ENCODE results near the gene UTS2R.
"Not testable (repeated sequence)": the region's sequence is repeated elsewhere in the genome, so short reads cannot be mapped to it uniquely, and the experiment has no call there.

The UTS2R gene

DNA sequence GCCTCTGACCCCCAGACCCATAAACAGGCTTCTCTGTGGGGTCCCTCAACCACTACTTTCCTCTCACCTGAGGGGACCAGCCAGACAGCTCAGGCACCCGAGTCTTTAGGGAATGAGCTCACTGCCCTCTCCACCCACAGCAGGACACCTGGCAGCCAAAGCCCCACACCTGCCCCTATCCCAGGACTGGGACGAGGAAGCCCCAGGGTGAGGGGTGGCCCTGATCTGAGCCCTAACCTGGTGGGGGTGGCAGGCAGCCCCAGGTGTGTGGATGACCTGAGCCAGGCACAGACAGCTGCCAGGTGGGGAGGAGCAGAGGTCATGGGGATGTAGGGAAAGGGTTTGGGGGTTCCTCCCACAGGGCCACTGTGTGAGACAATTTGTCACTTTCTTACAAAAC, 14.2 kb upstream of the UTS2R start:
- Histone ChIP-seq H3K36me3 (ENCODE audit: insufficient read depth, low read length) (peaks cover 11% of the 10 kb centered on the region), H3K79me2 (ENCODE audit: insufficient read depth, low read length) (peaks cover 18% of the 10 kb centered on the region), H3K27me3 (ENCODE audit: insufficient read depth, low read length, poor library complexity) (no peaks in the 10 kb centered on the region), H2AFZ (ENCODE audit: low read depth, low read length) (0 out of 2 replicates have a peak overlapping the region, but pooled peaks have one; percentile 15), H3K9me3 (ENCODE audit: insufficient read depth, low read length, severe bottlenecking) (no peaks in the 10 kb centered on the region), H3K27ac (ENCODE audit: low read length) (peak overlapping the region; percentile 78), H4K20me1 (ENCODE audit: insufficient read depth, low read length) (peaks cover 9% of the 10 kb centered on the region), H3K9ac (ENCODE audit: low read depth, low read length) (peak overlapping the region; percentile 14; the same call in 1 of the 2 replicates), H3K4me2 (ENCODE audit: insufficient read depth, low read length) (no peak overlapping the region), H3K4me1 (ENCODE audit: insufficient read depth, low read length) (peaks cover 44% of the 10 kb centered on the region), H3K4me3 (ENCODE audit: low read depth in 1 of 2, low read length in 2 of 2) (no peak overlapping the region)
- no peak for ATAC-seq (ENCODE audit: insufficient read depth, low read depth)
- no peak for DNase-seq
- TF ChIP-seq EZH2 (IDR thresholded peaks at IDR 0.05; ENCODE audit: borderline replicate concordance, low read depth, low read length, severe bottlenecking) = no peak
- TF ChIP-seq, protein P1, sequence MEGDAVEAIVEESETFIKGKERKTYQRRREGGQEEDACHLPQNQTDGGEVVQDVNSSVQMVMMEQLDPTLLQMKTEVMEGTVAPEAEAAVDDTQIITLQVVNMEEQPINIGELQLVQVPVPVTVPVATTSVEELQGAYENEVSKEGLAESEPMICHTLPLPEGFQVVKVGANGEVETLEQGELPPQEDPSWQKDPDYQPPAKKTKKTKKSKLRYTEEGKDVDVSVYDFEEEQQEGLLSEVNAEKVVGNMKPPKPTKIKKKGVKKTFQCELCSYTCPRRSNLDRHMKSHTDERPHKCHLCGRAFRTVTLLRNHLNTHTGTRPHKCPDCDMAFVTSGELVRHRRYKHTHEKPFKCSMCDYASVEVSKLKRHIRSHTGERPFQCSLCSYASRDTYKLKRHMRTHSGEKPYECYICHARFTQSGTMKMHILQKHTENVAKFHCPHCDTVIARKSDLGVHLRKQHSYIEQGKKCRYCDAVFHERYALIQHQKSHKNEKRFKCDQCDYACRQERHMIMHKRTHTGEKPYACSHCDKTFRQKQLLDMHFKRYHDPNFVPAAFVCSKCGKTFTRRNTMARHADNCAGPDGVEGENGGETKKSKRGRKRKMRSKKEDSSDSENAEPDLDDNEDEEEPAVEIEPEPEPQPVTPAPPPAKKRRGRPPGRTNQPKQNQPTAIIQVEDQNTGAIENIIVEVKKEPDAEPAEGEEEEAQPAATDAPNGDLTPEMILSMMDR (IDR thresholded peaks at IDR 0.05; ENCODE audit: borderline replicate concordance, extremely low read depth, low read length, poor library complexity, severe bottlenecking) = no peak

GRCh38 chr17:82358465-82359350, 12.9 kb upstream of the UTS2R start, which contains the start of gene TEX19:
TEX19 (plus strand) TSS chr17:82359247; CDS start chr17:82362151, 2,904 bp downstream.
- peak within 1 kb of the TSS; percentile 55 for H2AFZ ChIP-seq (ENCODE audit: low read depth, low read length)
- H3K4me2 ChIP-seq (ENCODE audit: insufficient read depth, low read length) = peak within 1 kb of the TSS; percentile 63
- peak within 1 kb of the TSS; percentile 2 to 56; a peak in 3 of 4 replicates for H3K4me3 ChIP-seq (ENCODE audit: low read depth in 1 of 2, low read length in 2 of 2)
- peak within 1 kb of the TSS; percentile 55 for H3K9ac ChIP-seq (ENCODE audit: low read depth, low read length)
- DNase-seq = peak; percentile 94
- H3K9me3 ChIP-seq (ENCODE audit: insufficient read depth, low read length, severe bottlenecking) = no peaks in the 10 kb centered on the region
- H3K27me3 ChIP-seq (ENCODE audit: insufficient read depth, low read length, poor library complexity) = no peaks in the 10 kb centered on the region
- peaks cover 26% of the 10 kb centered on the region for H3K79me2 ChIP-seq (ENCODE audit: insufficient read depth, low read length)
- H3K27ac ChIP-seq (ENCODE audit: low read length) = peak within 1 kb of the TSS; percentile 78
- peaks cover 53% of the 10 kb centered on the region for H3K4me1 ChIP-seq (ENCODE audit: insufficient read depth, low read length)
- peak; percentile 92 for ATAC-seq (ENCODE audit: insufficient read depth, low read depth)
- no peak for TF ChIP-seq EZH2 (IDR thresholded peaks at IDR 0.05; ENCODE audit: borderline replicate concordance, low read depth, low read length, severe bottlenecking)
- TF ChIP-seq, protein P1 (IDR thresholded peaks at IDR 0.05; ENCODE audit: borderline replicate concordance, extremely low read depth, low read length, poor library complexity, severe bottlenecking) = peak; percentile 52
- H3K36me3 ChIP-seq (ENCODE audit: insufficient read depth, low read length) = peaks cover 22% of the 10 kb centered on the region
- H4K20me1 ChIP-seq (ENCODE audit: insufficient read depth, low read length) = peaks cover 20% of the 10 kb centered on the region

DNA sequence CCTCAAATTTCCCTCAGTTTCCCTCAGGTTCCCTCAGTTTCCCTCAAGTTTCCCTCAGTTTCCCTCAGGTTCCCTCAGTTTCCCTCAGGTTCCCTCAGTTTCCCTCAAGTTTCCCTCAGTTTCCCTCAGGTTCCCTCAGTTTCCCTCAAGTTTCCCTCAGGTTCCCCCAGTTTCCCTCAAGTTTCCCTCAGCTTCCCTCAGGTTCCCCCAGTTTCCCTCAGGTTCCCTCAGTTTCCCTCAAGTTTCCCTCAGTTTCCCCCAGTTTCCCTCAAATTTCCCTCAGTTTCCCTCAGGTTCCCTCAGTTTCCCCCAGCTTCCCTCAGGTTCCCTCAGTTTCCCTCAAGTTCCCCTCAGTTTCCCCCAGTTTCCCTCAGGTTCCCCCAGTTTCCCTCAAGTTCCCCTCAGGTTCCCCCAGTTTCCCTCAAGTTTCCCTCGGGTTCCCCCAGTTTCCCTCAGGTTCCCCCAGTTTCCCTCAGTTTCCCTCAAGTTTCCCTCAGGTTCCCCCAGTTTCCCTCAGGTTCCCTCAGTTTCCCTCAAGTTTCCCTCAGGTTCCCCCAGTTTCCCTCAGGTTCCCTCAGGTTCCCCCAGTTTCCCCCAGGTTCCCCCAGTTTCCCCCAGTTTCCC, 12.0 kb upstream of the UTS2R start:
- H3K9me3 ChIP-seq (ENCODE audit: insufficient read depth, low read length, severe bottlenecking); DNase-seq; ATAC-seq (ENCODE audit: insufficient read depth, low read depth); H3K27me3 ChIP-seq (ENCODE audit: insufficient read depth, low read length, poor library complexity): not testable (repeated sequence)
- Histone ChIP-seq H3K36me3 (ENCODE audit: insufficient read depth, low read length) (peaks cover 22% of the 10 kb centered on the region), H3K4me3 (ENCODE audit: low read depth in 1 of 2, low read length in 2 of 2) (peak overlapping the region; percentile 2 to 56; a peak in 3 of 4 replicates), H3K4me1 (ENCODE audit: insufficient read depth, low read length) (peaks cover 53% of the 10 kb centered on the region), H3K79me2 (ENCODE audit: insufficient read depth, low read length) (peaks cover 26% of the 10 kb centered on the region), H4K20me1 (ENCODE audit: insufficient read depth, low read length) (peaks cover 20% of the 10 kb centered on the region), H2AFZ (ENCODE audit: low read depth, low read length) (peak overlapping the region; percentile 3; the same call in 1 of the 2 replicates), H3K4me2 (ENCODE audit: insufficient read depth, low read length) (peak overlapping the region; percentile 63), H3K9ac (ENCODE audit: low read depth, low read length) (peak overlapping the region; percentile 55), H3K27ac (ENCODE audit: low read length) (peak overlapping the region; percentile 78)

Data from DND-41 (cell line).